NCI-H446 (cell line): ENCODE measurements around the gene TNFAIP8L3.
"Not testable (repeated sequence)": the region's sequence is repeated elsewhere in the genome, so short reads cannot be mapped to it uniquely, and the experiment has no call there.

Experiments
- DNase-seq, 2 experiments: peaks; one replicate each; lab custom pipeline; 2025; lab: John Stamatoyannopoulos, UW

TNFAIP8L3 gene

GRCh38 chr15:51060030-51060673 is 34.6 kb downstream of the TNFAIP8L3 start:
- no peak for DNase-seq

GRCh38 chr15:51054535-51054934 is 40.2 kb downstream of the TNFAIP8L3 start:
- DNase-seq = no peak

GRCh38 chr15:51053571-51053970 is 41.1 kb downstream of the TNFAIP8L3 start:
- DNase-seq = no peak

- DNase-seq = peak; percentile 88 to 94
Measured at GRCh38 chr15:51051776-51052175, 42.9 kb downstream of the TNFAIP8L3 start.

GRCh38 chr15:51049081-51049480 is 45.6 kb downstream of the TNFAIP8L3 start:
- no peak for DNase-seq

GRCh38 chr15:51048308-51048707 is 46.4 kb downstream of the TNFAIP8L3 start:
- no peak for DNase-seq

- no peak for DNase-seq
Measured at GRCh38 chr15:51046799-51047449, 47.8 kb downstream of the TNFAIP8L3 start.

GRCh38 chr15:51046016-51046415 is 48.7 kb downstream of the TNFAIP8L3 start:
- DNase-seq = no peak

- DNase-seq = no peak
Measured at GRCh38 chr15:51044037-51044727, 50.5 kb downstream of the TNFAIP8L3 start.

GRCh38 chr15:51038974-51039319 is 55.8 kb downstream of the TNFAIP8L3 start:
- DNase-seq = no peak

GRCh38 chr15:51038162-51038973 is 56.3 kb downstream of the TNFAIP8L3 start:
- DNase-seq = no peak

- not testable (repeated sequence) for DNase-seq
Measured at GRCh38 chr15:51037474-51037873, 57.2 kb downstream of the TNFAIP8L3 start.

- DNase-seq = peak in 1 of 2 experiments; percentile 25
Measured at GRCh38 chr15:51030649-51031316, 63.9 kb downstream of the TNFAIP8L3 start.

GRCh38 chr15:51025454-51025846 is 69.3 kb downstream of the TNFAIP8L3 start:
- peak in 1 of 2 experiments; percentile 78 for DNase-seq

GRCh38 chr15:51024735-51025453 is 69.8 kb downstream of the TNFAIP8L3 start:
- peak; percentile 79 to 91 for DNase-seq

GRCh38 chr15:51023499-51023898 is 71.2 kb downstream of the TNFAIP8L3 start:
- DNase-seq = peak in 1 of 2 experiments; percentile 44

GRCh38 chr15:51022206-51022605 is 72.5 kb downstream of the TNFAIP8L3 start:
- DNase-seq = peak in 1 of 2 experiments; percentile 10

- DNase-seq = no peak
Measured at GRCh38 chr15:51016615-51017014, 78.1 kb downstream of the TNFAIP8L3 start.

GRCh38 chr15:51011212-51011611 is 83.5 kb downstream of the TNFAIP8L3 start:
- peak in 1 of 2 experiments; percentile 22 for DNase-seq

- DNase-seq = peak in 1 of 2 experiments; percentile 51
Measured at GRCh38 chr15:51007131-51007666, 87.5 kb downstream of the TNFAIP8L3 start.
